ENCODE data around the gene ALG12. TPM values are rescaled to one million over a fixed set of nuclear protein-coding genes. Genes with fewer than 3 reads are reported as not detected.

Gene ALG12
- total RNA-seq, 1 experiment from 2014 or later = 29.2 TPM

DNA sequence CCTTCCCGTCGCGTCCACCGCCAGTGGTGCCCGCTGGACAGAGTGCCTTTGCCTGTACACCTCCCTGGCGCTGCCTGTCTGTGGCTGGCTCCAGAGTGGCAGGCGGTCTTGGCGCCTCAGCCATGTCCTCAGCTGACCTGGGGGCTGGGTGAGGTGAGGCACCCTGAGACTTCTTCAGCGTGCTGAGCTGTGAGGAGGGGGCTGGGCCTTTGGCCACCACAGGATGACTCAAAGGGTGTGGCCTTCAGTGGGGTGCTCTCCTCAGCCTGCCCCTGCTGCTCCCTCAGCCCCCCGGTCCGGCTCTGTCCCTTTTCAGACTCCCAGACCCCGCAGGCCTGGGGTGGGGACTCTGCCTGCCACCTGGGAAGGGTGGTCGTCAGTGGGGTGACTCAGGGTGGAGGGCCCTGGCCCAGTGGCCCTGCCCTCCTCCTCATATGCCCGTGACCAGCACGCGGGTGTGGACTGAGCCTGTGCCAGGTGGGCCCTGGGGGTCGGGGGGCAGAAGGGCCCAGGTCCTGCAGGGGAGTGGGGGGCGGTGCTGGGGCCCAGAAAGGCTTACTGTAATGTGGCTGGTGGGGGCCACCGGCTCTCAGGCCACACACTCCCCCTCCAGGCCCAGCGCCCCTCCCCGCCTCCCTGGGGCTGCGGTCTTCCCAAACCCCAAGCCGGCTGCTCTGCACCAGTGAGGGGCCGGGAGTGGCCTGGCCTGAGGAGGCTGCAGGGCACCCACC is 16.1 kb upstream of the ALG12 start:
- ChIA-PET POLR2A (no interaction called here), CTCF (interaction anchor here (1.2 to 1.5 kb wide), 2 partner anchors 96 to 215 kb away, joined by 4 to 13 read pairs; no protein-coding TSS in a partner anchor)
- Mint-ChIP-seq H3K9me3 (no peaks in the 10 kb centered on the region), H3K4me1 (peaks cover 8% of the 10 kb centered on the region), H3K27me3 (ENCODE audit: low read depth) (peaks cover 12% of the 10 kb centered on the region; the same call in 1 of the 2 replicates), H3K36me3 (no peaks in the 10 kb centered on the region), H3K4me3 (peak overlapping the region; percentile 27; the same call in 1 of the 2 replicates), H3K27ac (no peak overlapping the region)
- no peak for TF ChIP-seq MYBL2 (CRISPR knock-in tag; IDR thresholded peaks at IDR 0.05)
- TF ChIP-seq, protein P1, sequence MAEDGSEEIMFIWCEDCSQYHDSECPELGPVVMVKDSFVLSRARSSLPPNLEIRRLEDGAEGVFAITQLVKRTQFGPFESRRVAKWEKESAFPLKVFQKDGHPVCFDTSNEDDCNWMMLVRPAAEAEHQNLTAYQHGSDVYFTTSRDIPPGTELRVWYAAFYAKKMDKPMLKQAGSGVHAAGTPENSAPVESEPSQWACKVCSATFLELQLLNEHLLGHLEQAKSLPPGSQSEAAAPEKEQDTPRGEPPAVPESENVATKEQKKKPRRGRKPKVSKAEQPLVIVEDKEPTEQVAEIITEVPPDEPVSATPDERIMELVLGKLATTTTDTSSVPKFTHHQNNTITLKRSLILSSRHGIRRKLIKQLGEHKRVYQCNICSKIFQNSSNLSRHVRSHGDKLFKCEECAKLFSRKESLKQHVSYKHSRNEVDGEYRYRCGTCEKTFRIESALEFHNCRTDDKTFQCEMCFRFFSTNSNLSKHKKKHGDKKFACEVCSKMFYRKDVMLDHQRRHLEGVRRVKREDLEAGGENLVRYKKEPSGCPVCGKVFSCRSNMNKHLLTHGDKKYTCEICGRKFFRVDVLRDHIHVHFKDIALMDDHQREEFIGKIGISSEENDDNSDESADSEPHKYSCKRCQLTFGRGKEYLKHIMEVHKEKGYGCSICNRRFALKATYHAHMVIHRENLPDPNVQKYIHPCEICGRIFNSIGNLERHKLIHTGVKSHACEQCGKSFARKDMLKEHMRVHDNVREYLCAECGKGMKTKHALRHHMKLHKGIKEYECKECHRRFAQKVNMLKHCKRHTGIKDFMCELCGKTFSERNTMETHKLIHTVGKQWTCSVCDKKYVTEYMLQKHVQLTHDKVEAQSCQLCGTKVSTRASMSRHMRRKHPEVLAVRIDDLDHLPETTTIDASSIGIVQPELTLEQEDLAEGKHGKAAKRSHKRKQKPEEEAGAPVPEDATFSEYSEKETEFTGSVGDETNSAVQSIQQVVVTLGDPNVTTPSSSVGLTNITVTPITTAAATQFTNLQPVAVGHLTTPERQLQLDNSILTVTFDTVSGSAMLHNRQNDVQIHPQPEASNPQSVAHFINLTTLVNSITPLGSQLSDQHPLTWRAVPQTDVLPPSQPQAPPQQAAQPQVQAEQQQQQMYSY (CRISPR knock-in tag; IDR thresholded peaks at IDR 0.05) = no peak
- TF ChIP-seq NFE2L1 (CRISPR knock-in tag; IDR thresholded peaks at IDR 0.05) = no peak
- no peak for TF ChIP-seq ELF4 (CRISPR knock-in tag; IDR thresholded peaks at IDR 0.05; ENCODE audit: low read depth)
- no peak for TF ChIP-seq NR2C2 (CRISPR knock-in tag; IDR thresholded peaks at IDR 0.05)
- TF ChIP-seq IRF2 (CRISPR knock-in tag; IDR thresholded peaks at IDR 0.05; ENCODE audit: borderline replicate concordance, low read depth) = no peak
- DNase-seq (ENCODE audit: low spot score) = no peak
- peak; percentile 3; the same call in 1 of the 2 replicates for ATAC-seq

DNA sequence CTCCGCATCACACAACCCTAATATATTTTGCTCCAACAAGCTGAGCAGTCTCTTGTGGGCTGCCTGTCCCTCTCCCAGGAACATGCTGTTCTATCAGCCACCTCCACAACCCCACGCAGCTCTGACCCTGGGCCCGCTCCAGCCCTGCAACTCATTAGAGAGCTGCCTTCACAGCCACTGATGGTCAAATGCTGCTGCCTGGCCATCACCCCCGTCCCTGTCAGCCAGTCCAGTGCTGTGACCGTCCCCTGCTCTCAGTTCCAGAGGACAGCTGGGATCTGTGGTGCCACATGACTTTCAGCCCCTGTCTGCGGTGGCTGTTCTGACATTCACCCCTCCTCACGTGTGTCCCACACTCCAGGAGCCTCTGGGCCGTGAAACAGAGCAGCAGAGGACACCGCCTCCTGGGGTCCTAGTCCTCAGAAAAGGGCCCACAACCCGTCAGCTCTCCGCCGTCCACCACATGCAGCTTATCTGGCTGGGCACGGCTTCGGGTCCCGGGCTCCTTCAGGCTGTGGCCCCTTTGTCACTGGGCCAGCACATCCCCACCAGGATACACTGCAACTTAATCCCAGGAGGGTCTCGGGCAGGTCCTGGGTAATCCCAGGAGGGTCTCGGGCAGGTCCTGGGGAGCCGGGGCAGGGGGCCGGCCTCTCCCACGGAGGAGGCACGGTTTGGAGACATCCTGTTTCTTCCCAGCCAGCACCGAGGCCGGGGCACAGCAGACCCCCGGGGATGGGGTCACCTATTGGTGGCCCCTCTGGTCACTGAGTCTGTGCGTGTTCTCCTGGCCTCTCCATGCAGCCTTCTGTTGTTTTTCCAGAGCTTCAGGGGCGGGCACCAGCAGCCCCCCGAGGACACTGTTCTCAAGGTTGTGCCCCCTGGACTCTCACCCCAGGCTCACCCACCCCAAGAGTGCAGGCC is 15.3 kb upstream of the ALG12 start:
- no peak overlapping the region for H3K4me3 Mint-ChIP-seq
- peak overlapping the region; percentile 43; the same call in 1 of the 2 replicates for H3K27ac Mint-ChIP-seq
- peaks cover 12% of the 10 kb centered on the region; the same call in 1 of the 2 replicates for H3K27me3 Mint-ChIP-seq (ENCODE audit: low read depth)
- peaks cover 8% of the 10 kb centered on the region for H3K4me1 Mint-ChIP-seq
- ATAC-seq = no peak
- H3K36me3 Mint-ChIP-seq = no peaks in the 10 kb centered on the region
- TF ChIP-seq, protein P2, sequence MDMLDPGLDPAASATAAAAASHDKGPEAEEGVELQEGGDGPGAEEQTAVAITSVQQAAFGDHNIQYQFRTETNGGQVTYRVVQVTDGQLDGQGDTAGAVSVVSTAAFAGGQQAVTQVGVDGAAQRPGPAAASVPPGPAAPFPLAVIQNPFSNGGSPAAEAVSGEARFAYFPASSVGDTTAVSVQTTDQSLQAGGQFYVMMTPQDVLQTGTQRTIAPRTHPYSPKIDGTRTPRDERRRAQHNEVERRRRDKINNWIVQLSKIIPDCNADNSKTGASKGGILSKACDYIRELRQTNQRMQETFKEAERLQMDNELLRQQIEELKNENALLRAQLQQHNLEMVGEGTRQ (CRISPR knock-in tag; IDR thresholded peaks at IDR 0.05) = no peak
- TF ChIP-seq CREM (CRISPR knock-in tag; IDR thresholded peaks at IDR 0.05) = no peak
- TF ChIP-seq IRF2 (CRISPR knock-in tag; IDR thresholded peaks at IDR 0.05; ENCODE audit: borderline replicate concordance, low read depth) = no peak
- peak; percentile 15; the same call in 1 of the 2 replicates for TF ChIP-seq GABPB1 (CRISPR knock-in tag; IDR thresholded peaks at IDR 0.05)
- POLR2A ChIA-PET = no interaction called here
- H3K9me3 Mint-ChIP-seq = no peaks in the 10 kb centered on the region
- CTCF ChIA-PET = interaction anchor here (0.7 to 1.5 kb wide), 4 partner anchors 49 to 216 kb away, joined by 3 to 13 read pairs (median 4); no protein-coding TSS in a partner anchor
- no peak for DNase-seq (ENCODE audit: low spot score)

DNA sequence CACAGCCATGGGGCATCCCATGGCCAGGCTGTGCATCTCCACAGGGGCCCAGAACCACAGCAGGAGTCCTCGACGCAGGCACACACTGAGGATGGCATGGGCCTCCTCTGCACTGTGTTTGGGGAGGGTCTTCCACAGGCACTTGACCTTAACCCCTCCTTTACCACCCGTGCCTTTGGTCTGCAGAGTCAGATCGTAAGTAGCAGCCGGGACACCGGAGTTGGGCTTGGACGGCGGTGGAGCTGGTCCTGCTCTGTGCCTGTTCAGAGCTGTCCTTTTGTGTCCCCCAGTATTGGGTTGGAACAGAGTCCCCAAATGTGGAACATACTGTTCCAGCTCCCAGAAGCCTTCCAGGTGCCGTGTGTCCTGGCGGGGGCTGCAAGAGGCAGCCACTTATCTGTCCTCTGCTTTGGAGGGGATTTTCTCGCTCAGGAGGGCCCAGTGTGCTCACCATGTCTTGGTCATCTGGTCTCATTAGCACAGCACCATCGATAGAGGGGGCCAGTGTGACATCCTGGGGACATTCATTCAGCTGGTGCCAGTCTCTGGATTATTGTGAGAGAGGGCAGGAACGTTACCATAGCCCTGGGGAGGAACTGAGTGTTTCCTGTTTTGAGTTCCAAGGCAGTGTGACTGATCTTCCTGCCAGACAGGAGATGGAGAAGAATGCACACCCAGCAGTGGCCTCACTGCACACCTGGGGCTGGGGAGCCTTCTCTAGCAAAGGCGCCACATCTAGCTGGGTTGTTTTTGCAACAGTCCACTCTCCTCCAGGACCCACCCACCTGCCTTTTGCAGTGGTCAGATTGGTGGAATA is 12.6 kb upstream of the ALG12 start:
- ATAC-seq = no peak
- Mint-ChIP-seq H3K4me1 (peaks cover 6% of the 10 kb centered on the region), H3K9me3 (no peaks in the 10 kb centered on the region), H3K27me3 (ENCODE audit: low read depth) (peaks cover 12% of the 10 kb centered on the region; the same call in 1 of the 2 replicates), H3K27ac (0 out of 2 replicates have a peak overlapping the region, but pooled peaks have one; percentile 6), H3K4me3 (no peak overlapping the region), H3K36me3 (no peaks in the 10 kb centered on the region)
- POLR2A ChIA-PET = interaction anchor here (0.7 to 1.1 kb wide), 2 partner anchors 100 to 211 kb away, joined by 3 to 4 read pairs; no protein-coding TSS in a partner anchor
- no peak for DNase-seq (ENCODE audit: low spot score)
- CTCF ChIA-PET = interaction anchor here (0.5 to 2.8 kb wide), 17 partner anchors 14 to 276 kb away, joined by 3 to 75 read pairs (median 4); no protein-coding TSS in a partner anchor
- TF ChIP-seq, protein P3, sequence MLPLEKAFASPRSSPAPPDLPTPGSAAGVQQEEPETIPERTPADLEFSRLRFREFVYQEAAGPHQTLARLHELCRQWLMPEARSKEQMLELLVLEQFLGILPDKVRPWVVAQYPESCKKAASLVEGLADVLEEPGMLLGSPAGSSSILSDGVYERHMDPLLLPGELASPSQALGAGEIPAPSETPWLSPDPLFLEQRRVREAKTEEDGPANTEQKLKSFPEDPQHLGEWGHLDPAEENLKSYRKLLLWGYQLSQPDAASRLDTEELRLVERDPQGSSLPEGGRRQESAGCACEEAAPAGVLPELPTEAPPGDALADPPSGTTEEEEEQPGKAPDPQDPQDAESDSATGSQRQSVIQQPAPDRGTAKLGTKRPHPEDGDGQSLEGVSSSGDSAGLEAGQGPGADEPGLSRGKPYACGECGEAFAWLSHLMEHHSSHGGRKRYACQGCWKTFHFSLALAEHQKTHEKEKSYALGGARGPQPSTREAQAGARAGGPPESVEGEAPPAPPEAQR (CRISPR knock-in tag; IDR thresholded peaks at IDR 0.05) = no peak
- TF ChIP-seq GTF2I (CRISPR knock-in tag; conservative IDR thresholded peaks at IDR 0.05) (no peak), ZNF416 (CRISPR knock-in tag; IDR thresholded peaks at IDR 0.05) (no peak)
- TF ChIP-seq, protein P4, sequence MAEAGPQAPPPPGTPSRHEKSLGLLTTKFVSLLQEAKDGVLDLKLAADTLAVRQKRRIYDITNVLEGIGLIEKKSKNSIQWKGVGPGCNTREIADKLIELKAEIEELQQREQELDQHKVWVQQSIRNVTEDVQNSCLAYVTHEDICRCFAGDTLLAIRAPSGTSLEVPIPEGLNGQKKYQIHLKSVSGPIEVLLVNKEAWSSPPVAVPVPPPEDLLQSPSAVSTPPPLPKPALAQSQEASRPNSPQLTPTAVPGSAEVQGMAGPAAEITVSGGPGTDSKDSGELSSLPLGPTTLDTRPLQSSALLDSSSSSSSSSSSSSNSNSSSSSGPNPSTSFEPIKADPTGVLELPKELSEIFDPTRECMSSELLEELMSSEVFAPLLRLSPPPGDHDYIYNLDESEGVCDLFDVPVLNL (CRISPR knock-in tag; IDR thresholded peaks at IDR 0.05; ENCODE audit: borderline replicate concordance, low read depth) = no peak
- TF ChIP-seq, protein P5, sequence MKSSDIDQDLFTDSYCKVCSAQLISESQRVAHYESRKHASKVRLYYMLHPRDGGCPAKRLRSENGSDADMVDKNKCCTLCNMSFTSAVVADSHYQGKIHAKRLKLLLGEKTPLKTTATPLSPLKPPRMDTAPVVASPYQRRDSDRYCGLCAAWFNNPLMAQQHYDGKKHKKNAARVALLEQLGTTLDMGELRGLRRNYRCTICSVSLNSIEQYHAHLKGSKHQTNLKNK (CRISPR knock-in tag; IDR thresholded peaks at IDR 0.05) = no peak
- TF ChIP-seq, protein P1 (CRISPR knock-in tag; IDR thresholded peaks at IDR 0.05) = no peak

Measured in WTC11 (cell line).